ENCODE data around the gene ULK3.

ULK3 gene

GRCh38 chr15:74820056-74820455 is 22.9 kb downstream of the ULK3 start:
- DNase-seq = no peak

- no peak for DNase-seq
Observed at GRCh38 chr15:74817370-74817737, 25.6 kb downstream of the ULK3 start.

GRCh38 chr15:74816624-74817369 is 26.2 kb downstream of the ULK3 start:
- no peak for DNase-seq

DNA sequence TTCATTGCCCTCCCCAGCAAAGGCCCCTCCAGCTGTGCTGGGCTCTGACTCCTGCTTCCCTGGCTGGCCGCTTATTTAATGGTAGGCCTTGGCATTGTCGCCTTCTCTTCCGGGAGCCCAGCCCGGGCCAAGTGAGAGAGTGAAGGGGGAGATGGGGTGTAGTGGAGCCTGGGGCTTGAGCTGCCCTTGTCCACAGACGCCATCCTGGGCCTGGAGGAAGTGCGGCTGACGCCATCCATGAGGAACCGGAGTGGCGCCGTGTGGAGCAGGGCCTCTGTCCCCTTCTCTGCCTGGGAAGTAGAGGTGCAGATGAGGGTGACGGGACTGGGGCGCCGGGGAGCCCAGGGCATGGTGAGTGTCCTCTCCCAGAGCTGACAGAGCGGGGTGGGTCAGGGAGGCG is 27.0 kb downstream of the ULK3 start:
- no peak for DNase-seq

DNA sequence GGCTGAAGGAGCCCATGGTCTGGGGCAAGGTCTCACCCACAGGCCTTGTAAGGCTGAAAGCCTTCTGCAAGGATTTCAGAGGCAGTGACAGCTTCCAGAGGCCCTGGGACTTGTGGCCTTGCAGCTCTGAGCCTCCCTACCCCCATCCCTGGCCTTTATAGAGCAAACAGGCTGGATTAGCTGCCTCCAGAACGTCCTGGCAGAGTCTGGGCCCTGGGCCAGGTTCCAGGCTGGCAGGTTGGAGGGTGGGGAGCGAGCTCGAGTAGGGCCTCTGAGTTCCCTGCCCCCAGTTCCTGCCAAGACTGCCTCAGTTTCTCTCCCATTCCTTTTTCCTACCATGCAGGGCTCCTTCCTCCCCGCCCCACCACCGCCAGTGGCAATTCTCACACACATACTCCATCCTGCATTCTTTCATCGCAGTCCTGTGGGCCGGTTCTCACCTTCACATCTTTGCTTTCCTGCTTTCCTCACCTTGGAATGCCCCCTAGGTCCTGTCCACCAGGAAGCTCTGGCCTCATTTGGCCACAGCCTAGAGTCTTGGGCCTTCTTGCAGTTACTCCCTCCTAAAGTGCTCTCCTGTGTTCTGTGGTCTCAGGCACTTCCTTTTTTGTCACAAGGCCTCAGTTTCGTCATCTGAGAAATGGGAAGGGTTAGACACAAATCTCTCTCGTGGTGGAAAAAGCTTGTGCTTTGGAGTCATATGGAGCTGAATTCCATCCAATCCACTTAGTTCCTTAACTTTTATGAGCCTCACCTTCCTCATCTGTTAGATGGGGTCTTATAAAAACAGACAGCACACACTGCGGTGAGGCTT is 27.6 kb downstream of the ULK3 start:
- no peak for DNase-seq

DNA sequence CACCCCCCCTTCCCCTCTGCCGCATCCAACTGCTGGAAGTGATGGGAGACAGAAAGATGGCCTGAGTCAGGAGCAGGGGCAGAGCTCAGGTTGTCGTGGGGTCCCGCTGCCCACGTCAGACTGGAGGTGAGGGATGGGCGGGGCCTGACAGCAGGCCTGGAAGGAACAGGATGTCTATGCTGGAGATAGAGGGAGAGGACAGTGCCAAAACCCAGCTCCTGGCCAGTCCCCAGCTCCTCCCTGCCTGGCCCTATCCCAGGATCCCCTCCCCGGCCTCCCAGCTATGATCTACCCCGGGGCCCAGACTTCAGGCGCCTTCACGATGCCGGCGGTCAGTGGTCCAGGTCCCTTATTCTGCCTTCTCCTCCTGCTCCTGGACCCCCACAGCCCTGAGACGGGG is 30.4 kb downstream of the ULK3 start, which contains the start of gene LMAN1L:
Gene LMAN1L, plus strand, starts transcription at position 303 of the 400 bp plus-strand sequence. Its CDS starts 20 bp downstream, at position 323.
- no peak for DNase-seq

- no peak for DNase-seq
Observed at GRCh38 chr15:74809956-74810355, 33.0 kb downstream of the ULK3 start.

GRCh38 chr15:74809242-74809641 is 33.7 kb downstream of the ULK3 start:
- no peak for DNase-seq

DNA sequence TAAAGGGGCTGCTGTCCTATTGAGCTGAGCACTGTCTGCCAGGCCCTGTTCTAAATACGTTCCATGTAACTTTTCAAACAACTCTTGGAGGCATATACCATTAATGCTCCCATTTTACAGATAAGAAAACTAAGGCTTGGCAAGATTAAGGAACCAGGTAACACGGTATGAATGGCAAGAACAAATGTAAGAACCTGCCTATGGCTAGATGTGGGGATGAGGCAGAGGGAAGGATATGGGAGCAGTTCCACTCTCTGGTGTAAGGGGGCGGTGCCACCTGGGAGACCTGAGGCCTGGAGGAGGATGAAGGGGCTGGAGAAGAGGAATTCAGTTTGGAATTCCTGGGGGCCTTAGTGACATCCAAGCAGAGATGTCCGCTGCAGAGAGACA is 34.1 kb downstream of the ULK3 start:
- no peak for DNase-seq

GRCh38 chr15:74808078-74808839 is 34.7 kb downstream of the ULK3 start:
- DNase-seq = no peak

GRCh38 chr15:74807282-74807681 is 35.7 kb downstream of the ULK3 start:
- no peak for DNase-seq

DNA sequence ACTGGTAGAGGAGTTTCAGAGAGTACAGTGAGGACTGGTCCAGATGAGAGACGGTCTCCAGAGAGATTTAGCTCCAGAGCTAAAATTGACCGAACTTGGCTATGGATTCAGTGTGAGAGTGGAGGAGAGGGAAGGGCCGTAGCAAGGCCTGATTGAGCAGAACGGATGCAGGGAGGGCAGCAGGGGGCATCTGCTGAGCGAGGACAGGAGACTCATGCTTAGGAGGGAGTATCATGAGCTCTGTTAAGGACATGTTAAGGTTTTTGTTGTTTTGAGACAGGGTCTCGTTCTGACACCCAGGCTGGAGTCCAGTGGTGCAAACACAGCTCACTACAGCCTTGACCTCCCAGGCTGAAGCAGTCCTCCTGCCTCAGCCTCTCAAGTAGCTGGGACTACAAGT is 38.0 kb downstream of the ULK3 start:
- no peak for DNase-seq

DNA sequence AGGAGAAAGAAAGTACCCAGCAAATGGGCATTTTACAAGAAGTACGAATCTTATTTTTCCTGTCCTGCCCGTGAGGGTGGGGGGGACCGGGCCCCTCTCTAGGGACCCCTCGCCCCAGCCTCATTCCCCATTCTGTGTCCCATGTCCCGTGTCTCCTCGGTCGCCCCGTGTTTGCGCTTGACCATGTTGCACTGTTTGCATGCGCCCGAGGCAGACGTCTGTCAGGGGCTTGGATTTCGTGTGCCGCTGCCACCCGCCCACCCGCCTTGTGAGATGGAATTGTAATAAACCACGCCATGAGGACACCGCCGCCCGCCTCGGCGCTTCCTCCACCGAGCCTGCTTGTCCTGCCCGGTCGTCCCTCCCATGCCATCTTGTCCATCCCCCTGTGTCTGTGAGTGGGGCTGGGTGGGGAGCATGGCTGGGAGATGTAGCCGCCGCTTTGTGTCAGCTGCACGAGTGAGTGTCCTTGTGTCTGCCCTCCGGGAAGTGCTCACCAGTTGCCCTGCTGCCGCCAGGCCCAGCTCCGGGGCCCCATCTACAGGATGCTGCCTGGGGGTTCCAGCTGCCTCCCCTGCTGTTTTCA is 40.0 kb downstream of the ULK3 start:
- no peak for DNase-seq

DNA sequence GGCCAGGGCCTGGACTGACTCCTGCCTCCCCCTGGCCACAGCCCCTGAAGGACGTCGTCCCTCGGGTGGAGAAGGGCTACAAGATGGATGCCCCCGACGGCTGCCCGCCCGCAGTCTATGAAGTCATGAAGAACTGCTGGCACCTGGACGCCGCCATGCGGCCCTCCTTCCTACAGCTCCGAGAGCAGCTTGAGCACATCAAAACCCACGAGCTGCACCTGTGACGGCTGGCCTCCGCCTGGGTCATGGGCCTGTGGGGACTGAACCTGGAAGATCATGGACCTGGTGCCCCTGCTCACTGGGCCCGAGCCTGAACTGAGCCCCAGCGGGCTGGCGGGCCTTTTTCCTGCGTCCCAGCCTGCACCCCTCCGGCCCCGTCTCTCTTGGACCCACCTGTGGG is 40.7 kb downstream of the ULK3 start:
- no peak for DNase-seq

GRCh38 chr15:74801311-74801997 is 41.5 kb downstream of the ULK3 start:
- no peak for DNase-seq

DNA sequence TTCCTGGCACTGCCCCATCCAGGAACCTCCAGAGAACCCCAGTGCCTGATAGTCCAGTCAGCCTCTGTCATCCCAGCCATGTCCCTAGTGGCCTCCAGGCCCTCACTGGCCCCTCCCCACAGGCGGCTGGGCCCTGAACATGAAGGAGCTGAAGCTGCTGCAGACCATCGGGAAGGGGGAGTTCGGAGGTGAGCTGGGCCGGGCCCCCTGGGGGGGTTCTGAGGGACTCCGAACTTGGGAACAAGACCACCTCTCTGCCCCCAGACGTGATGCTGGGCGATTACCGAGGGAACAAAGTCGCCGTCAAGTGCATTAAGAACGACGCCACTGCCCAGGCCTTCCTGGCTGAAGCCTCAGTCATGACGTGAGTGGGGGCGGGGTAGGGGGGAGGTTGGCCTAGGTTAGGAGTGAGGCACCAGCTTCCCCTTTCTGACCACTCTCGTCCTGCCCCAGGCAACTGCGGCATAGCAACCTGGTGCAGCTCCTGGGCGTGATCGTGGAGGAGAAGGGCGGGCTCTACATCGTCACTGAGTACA is 42.3 kb downstream of the ULK3 start:
- no peak for DNase-seq

GRCh38 chr15:74799856-74800558 is 42.9 kb downstream of the ULK3 start:
- DNase-seq = peak; percentile 82

GRCh38 chr15:74799255-74799855 is 43.6 kb downstream of the ULK3 start:
- DNase-seq = peak; percentile 46

DNA sequence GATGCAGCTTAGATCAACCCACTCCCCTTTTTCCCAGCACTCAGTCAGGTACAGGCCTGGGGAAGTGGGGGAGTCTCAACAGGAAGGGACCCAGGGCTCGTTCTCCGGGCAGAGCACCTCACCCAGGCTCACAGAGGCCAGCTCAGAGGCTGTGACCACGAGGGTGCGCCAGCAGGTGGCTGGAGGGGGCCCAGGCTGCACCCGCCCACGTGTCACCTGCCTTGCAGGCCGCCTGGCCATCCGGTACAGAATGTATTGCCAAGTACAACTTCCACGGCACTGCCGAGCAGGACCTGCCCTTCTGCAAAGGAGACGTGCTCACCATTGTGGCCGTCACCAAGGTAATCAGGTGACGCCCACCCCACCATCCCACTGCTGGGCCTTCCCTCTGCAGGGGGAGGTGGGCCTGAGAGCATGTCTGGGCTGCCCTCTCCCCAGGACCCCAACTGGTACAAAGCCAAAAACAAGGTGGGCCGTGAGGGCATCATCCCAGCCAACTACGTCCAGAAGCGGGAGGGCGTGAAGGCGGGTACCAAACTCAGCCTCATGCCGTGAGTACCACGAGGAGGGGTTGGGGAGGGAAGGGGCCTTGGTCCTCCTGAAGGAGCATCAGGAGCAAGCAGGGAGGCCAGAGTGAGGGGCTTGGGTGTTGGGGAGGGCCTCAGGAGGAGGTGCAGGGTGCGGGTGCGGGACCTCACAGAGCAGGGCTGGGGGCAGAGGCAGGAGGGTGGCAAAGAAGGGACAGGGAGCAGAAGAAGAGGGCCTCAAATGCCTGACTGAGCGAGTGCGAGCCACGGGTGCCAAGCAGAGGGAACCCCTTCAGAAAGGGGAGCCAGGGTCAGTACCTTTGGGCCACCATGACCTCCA is 44.3 kb downstream of the ULK3 start:
- DNase-seq = no peak

DNA sequence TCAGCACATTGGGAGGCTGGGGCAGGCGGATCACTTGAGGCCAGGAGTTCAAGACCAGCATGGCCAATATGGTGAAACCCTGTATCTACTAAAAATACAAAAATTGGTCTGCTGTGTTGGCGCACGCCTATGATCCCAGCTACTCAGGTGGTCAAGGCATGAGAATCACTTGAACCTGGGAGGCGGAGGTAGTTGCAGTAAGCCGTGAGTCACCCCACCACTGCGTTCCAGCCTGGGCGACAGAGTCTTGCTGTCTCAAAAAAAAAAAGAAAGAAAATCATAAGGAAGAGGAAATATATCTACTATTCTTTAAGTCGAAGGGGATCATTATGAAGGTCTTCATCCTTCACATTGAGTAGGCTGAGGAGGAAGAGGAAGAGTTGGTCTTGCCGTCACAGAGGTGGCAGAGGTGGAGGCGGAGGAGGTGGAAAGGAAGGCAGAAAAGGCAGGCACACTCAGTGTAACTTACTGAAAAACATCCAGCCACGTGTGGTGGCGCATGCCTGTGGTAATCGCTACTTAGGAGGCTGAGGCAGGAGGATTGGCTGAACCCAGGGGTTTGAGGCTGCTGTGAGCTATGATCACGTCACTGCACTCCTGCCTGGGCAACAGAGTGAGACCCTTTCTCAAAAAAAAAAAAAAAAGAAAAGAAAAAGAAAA is 46.9 kb downstream of the ULK3 start:
- DNase-seq = no peak

All from hematopoietic multipotent progenitor cell treated with erythropoietin and hydrocortisone succinate and interleukin-3 and kit ligand, for 8 days (in vitro differentiated cells).